ENCODE data around the gene QPRT.
A peak's percentile ranks its signal among the peaks of the same experiment; 100 is the strongest.
"Not testable (repeated sequence)": the region's sequence is repeated elsewhere in the genome, so short reads cannot be mapped to it uniquely, and the experiment has no call there.

QPRT gene

GRCh38 chr16:29651774-29652349, 27.1 kb upstream of the QPRT start:
- H3K9me3 Mint-ChIP-seq = no peaks in the 10 kb centered on the region
- no peaks in the 10 kb centered on the region for H3K27me3 Mint-ChIP-seq
- no peaks in the 10 kb centered on the region for H3K36me3 Mint-ChIP-seq
- no peak overlapping the region for H3K27ac Mint-ChIP-seq
- H3K4me1 Mint-ChIP-seq = peaks cover 15% of the 10 kb centered on the region
- DNase-seq (ENCODE audit: low spot score in 2 of 2) (no peak), ATAC-seq (ENCODE audit: low read depth) (no peak)
- no peak overlapping the region for H3K4me3 Mint-ChIP-seq

GRCh38 chr16:29653471-29653870, 25.5 kb upstream of the QPRT start:
- Mint-ChIP-seq H3K4me1 (peaks cover 15% of the 10 kb centered on the region), H3K4me3 (peak overlapping the region; percentile 8), H3K27ac (no peak overlapping the region), H3K36me3 (no peaks in the 10 kb centered on the region), H3K9me3 (no peaks in the 10 kb centered on the region), H3K27me3 (no peaks in the 10 kb centered on the region)
- ATAC-seq (ENCODE audit: low read depth) (peak; percentile 99), DNase-seq (ENCODE audit: low spot score in 2 of 2) (peak in 1 of 2 donors; percentile 42)

GRCh38 chr16:29653890-29654289, 25.1 kb upstream of the QPRT start:
- H3K9me3 Mint-ChIP-seq; H3K4me3 Mint-ChIP-seq; ATAC-seq (ENCODE audit: low read depth); DNase-seq (ENCODE audit: low spot score in 2 of 2); H3K27ac Mint-ChIP-seq; H3K36me3 Mint-ChIP-seq; H3K27me3 Mint-ChIP-seq: not testable (repeated sequence)
- H3K4me1 Mint-ChIP-seq = peaks cover 15% of the 10 kb centered on the region

GRCh38 chr16:29656688-29657523, 22.1 kb upstream of the QPRT start:
- peaks cover 13% of the 10 kb centered on the region for H3K4me1 Mint-ChIP-seq
- H3K27ac Mint-ChIP-seq = no peak overlapping the region
- no peak for DNase-seq (ENCODE audit: low spot score in 2 of 2)
- no peaks in the 10 kb centered on the region for H3K27me3 Mint-ChIP-seq
- ATAC-seq (ENCODE audit: low read depth) = no peak
- H3K4me3 Mint-ChIP-seq = no peak overlapping the region
- no peaks in the 10 kb centered on the region for H3K36me3 Mint-ChIP-seq
- H3K9me3 Mint-ChIP-seq = no peaks in the 10 kb centered on the region

GRCh38 chr16:29658705-29659104, 20.3 kb upstream of the QPRT start:
- Mint-ChIP-seq H3K27me3 (no peaks in the 10 kb centered on the region), H3K9me3 (no peaks in the 10 kb centered on the region), H3K36me3 (no peaks in the 10 kb centered on the region), H3K4me3 (no peak overlapping the region), H3K4me1 (peaks cover 12% of the 10 kb centered on the region), H3K27ac (no peak overlapping the region)
- ATAC-seq (ENCODE audit: low read depth) (no peak), DNase-seq (ENCODE audit: low spot score in 2 of 2) (no peak)

GRCh38 chr16:29662000-29662728, 16.8 kb upstream of the QPRT start:
- Mint-ChIP-seq H3K4me1 (peaks cover 33% of the 10 kb centered on the region), H3K4me3 (no peak overlapping the region), H3K9me3 (no peaks in the 10 kb centered on the region), H3K27ac (no peak overlapping the region), H3K36me3 (no peaks in the 10 kb centered on the region), H3K27me3 (no peaks in the 10 kb centered on the region)
- DNase-seq (ENCODE audit: low spot score in 2 of 2) (no peak), ATAC-seq (ENCODE audit: low read depth) (no peak)

GRCh38 chr16:29662729-29663015, 16.3 kb upstream of the QPRT start:
- ATAC-seq (ENCODE audit: low read depth) = no peak
- peaks cover 33% of the 10 kb centered on the region for H3K4me1 Mint-ChIP-seq
- H3K36me3 Mint-ChIP-seq = no peaks in the 10 kb centered on the region
- no peak for DNase-seq (ENCODE audit: low spot score in 2 of 2)
- no peaks in the 10 kb centered on the region for H3K27me3 Mint-ChIP-seq
- H3K27ac Mint-ChIP-seq = no peak overlapping the region
- H3K9me3 Mint-ChIP-seq = no peaks in the 10 kb centered on the region
- no peak overlapping the region for H3K4me3 Mint-ChIP-seq

- Mint-ChIP-seq H3K27me3 (no peaks in the 10 kb centered on the region), H3K36me3 (no peaks in the 10 kb centered on the region), H3K9me3 (no peaks in the 10 kb centered on the region), H3K27ac (peak within 1 kb of the TSS; percentile 9), H3K4me3 (peak within 1 kb of the TSS; percentile 50), H3K4me1 (peaks cover 35% of the 10 kb centered on the region)
- ATAC-seq (ENCODE audit: low read depth) (no peak), DNase-seq (ENCODE audit: low spot score in 2 of 2) (no peak)
These were observed 15.8 kb upstream of the QPRT start, which contains the start of gene SPN for GRCh38 chr16:29663016-29663806. SPN (plus strand) TSS chr16:29663247; CDS start chr16:29663729, 482 bp downstream.

- no peak for ATAC-seq (ENCODE audit: low read depth)
- Mint-ChIP-seq H3K9me3 (no peaks in the 10 kb centered on the region), H3K4me1 (peaks cover 35% of the 10 kb centered on the region), H3K4me3 (no peak overlapping the region), H3K27ac (peak overlapping the region; percentile 9), H3K27me3 (no peaks in the 10 kb centered on the region), H3K36me3 (no peaks in the 10 kb centered on the region)
- DNase-seq (ENCODE audit: low spot score in 2 of 2) = no peak
These were observed 15.2 kb upstream of the QPRT start for GRCh38 chr16:29663807-29664090.

- no peaks in the 10 kb centered on the region for H3K36me3 Mint-ChIP-seq
- peak overlapping the region; percentile 50 for H3K4me3 Mint-ChIP-seq
- no peaks in the 10 kb centered on the region for H3K27me3 Mint-ChIP-seq
- peaks cover 35% of the 10 kb centered on the region for H3K4me1 Mint-ChIP-seq
- ATAC-seq (ENCODE audit: low read depth) = peak; percentile 16
- H3K27ac Mint-ChIP-seq = peak overlapping the region; percentile 9
- no peaks in the 10 kb centered on the region for H3K9me3 Mint-ChIP-seq
- DNase-seq (ENCODE audit: low spot score in 2 of 2) = no peak
These were observed 14.7 kb upstream of the QPRT start for GRCh38 chr16:29664091-29664921.

- ATAC-seq (ENCODE audit: low read depth) = no peak
- Mint-ChIP-seq H3K4me3 (peak overlapping the region; percentile 46), H3K9me3 (no peaks in the 10 kb centered on the region), H3K27me3 (no peaks in the 10 kb centered on the region), H3K4me1 (peaks cover 35% of the 10 kb centered on the region), H3K36me3 (no peaks in the 10 kb centered on the region), H3K27ac (no peak overlapping the region)
- DNase-seq (ENCODE audit: low spot score in 2 of 2) = no peak
These were observed 13.5 kb upstream of the QPRT start for GRCh38 chr16:29665294-29666077.

GRCh38 chr16:29667322-29667610, 11.7 kb upstream of the QPRT start:
- ATAC-seq (ENCODE audit: low read depth); H3K4me3 Mint-ChIP-seq; H3K27me3 Mint-ChIP-seq; DNase-seq (ENCODE audit: low spot score in 2 of 2); H3K36me3 Mint-ChIP-seq; H3K27ac Mint-ChIP-seq; H3K9me3 Mint-ChIP-seq: not testable (repeated sequence)
- peaks cover 33% of the 10 kb centered on the region for H3K4me1 Mint-ChIP-seq

- H3K27ac Mint-ChIP-seq = no peak overlapping the region
- no peak overlapping the region for H3K4me3 Mint-ChIP-seq
- no peak for DNase-seq (ENCODE audit: low spot score in 2 of 2)
- H3K36me3 Mint-ChIP-seq = no peaks in the 10 kb centered on the region
- H3K4me1 Mint-ChIP-seq = peaks cover 33% of the 10 kb centered on the region
- ATAC-seq (ENCODE audit: low read depth) = no peak
- no peaks in the 10 kb centered on the region for H3K9me3 Mint-ChIP-seq
- no peaks in the 10 kb centered on the region for H3K27me3 Mint-ChIP-seq
These were observed 11.2 kb upstream of the QPRT start for GRCh38 chr16:29667755-29668154.
